Measurements from ENCODE around the gene ELK3.

Gene ELK3

GRCh38 chr12:96256672-96257361, 62.6 kb downstream of the ELK3 start:
- DNase-seq (ENCODE audit: low read depth) = no peak

DNA sequence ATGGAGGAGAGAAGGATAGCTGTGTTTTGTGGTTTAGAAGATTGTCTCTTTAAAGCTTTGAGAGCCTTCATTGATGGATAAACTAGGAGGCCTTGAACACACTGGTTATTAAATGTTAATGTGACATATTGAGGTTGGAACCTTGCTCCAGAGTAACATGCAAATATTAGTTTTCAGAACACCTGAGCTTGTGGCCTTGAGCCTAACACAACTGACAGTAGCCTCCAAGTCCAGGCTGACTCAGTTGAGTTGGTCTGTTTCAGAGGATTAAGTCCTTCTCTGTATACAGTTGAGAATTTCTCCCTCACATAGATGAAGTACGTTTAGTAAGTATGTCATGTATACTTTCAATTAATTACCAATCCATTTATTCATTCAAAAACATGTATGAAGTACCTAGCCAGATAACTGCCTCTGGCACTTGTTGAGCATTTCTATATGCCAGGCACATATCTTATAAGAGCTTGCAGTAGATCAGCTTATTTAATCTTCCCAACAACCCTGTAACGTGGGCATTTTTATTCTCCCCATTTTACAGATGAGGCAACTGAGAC, 63.5 kb downstream of the ELK3 start:
- no peak for DNase-seq (ENCODE audit: low read depth)

DNA sequence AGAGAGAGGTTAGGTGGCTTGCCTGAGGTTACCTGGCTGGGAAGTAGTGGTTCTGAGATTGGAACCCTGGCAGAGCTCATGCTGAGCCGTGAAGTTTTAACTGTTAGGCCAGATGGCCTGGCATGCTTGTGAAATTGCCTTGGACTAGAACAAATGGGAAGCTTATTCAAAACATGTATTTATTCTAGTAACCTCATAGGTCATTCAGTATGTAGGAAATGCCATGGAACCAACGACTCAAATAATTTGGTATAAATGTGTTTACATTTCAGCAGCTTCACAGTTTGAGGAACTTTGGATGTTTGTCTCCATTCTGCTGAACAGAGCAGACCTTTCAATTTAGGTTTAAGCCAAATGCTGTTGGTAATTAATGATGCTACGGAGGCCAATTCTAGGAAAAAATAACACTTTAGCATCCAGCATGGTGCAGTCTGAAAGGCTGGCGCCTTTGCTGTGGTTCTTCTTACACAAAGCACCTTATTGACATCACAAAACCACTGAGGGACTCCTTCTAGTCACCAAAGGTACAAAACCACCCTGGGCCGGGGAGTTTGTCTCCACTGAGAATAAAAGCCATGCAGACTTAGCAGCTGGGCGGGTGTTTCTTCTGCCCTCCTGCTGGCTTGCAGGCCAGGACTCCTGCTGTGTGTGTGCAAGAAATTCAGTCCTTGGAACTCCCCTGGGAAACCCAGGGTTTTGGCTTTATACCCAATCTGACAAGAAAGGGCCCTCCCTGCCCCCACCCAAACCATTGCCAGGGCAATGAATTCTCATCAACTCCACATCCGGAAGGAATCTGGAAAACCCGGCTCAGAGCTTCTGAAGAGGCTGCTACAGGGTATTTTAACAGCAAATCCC, 64.2 kb downstream of the ELK3 start:
- peak; percentile 57 for DNase-seq (ENCODE audit: low read depth)

DNA sequence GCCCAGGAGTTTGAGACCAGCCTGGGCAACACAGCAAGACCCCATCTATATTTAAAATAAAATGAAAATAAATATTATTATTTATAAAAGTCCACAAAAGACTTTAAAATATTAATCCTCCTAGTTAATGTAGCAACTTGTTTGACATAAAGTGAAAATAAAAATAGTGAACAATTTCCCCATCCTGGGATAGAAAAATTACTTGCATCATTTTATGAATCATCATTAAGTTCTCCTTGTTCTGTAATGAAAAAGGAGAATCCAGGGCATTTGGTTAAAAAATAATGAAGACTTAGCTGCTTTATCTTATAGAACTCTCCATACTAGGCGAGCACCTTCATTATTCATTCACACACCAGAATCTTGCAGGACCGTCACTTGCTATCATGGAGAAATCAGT, 66.1 kb downstream of the ELK3 start:
- no peak for DNase-seq (ENCODE audit: low read depth)

- no peak for DNase-seq (ENCODE audit: low read depth)
Observed at GRCh38 chr12:96260644-96261043, 66.5 kb downstream of the ELK3 start.

- DNase-seq (ENCODE audit: low read depth) = no peak
Observed at GRCh38 chr12:96261557-96261956, 67.4 kb downstream of the ELK3 start.

DNA sequence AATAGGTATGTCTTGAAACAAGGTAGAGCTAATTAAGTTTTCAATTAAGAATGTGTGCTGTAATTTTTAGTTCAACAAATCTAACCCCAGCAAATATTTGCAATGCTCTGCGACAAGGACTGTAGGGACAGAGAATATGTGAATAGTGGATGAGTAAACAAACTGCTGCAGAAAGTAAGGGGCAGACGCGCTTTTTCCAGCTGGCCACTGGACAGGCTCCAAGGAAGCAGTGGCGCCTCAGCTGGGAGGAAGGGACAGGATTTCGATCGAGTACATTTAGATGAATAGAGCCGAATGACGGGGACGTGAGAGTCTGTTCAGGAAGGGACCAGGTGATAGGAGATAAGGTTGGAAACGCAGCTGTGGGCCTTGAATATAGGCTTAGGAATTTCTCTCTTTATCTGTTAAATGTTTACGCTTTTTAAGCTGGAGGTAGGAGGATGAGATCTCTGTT, 69.3 kb downstream of the ELK3 start:
- no peak for DNase-seq (ENCODE audit: low read depth)

DNA sequence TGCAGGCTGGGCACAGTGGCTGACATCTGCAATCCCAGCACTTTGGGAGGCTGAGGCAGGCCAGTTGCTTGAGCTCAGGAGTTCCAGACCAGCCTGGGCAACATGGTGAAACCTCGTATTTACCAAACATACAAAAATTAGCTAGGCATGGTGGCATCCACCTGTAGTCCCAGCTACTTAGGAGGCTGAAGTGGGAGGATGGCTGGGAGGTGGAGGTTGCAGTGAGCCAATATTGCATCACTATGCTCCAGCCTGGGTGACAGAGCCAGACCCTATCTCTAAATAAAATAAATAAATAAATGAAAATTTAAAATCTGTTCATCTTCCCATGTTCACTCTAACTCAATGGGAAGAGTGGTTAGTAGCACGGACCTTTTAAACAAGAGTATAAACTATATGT, 71.2 kb downstream of the ELK3 start:
- no peak for DNase-seq (ENCODE audit: low read depth)

GRCh38 chr12:96265836-96266235, 71.7 kb downstream of the ELK3 start:
- DNase-seq (ENCODE audit: low read depth) = no peak

- no peak for DNase-seq (ENCODE audit: low read depth)
Observed at GRCh38 chr12:96266238-96266637, 72.1 kb downstream of the ELK3 start.

GRCh38 chr12:96271469-96272199, 77.5 kb downstream of the ELK3 start:
- peak; percentile 35 for DNase-seq (ENCODE audit: low read depth)

DNA sequence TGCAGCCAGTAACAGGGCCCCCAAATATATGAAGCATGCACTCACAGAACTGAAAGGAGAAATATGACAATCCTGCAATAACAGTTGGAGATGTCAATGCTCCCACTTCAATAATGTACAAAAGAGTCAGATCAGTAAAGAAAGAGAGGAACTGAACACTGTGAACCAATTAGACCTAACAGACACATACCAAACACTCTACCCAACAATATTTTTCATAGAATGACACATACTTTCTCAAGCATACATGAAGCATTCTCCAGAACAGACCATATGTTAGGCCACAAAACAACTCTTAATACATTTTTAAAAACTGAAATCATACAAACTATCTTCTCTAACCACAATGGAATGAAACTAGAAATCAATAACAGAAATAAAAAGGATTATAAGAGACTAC, 80.2 kb downstream of the ELK3 start:
- DNase-seq (ENCODE audit: low read depth) = no peak

DNA sequence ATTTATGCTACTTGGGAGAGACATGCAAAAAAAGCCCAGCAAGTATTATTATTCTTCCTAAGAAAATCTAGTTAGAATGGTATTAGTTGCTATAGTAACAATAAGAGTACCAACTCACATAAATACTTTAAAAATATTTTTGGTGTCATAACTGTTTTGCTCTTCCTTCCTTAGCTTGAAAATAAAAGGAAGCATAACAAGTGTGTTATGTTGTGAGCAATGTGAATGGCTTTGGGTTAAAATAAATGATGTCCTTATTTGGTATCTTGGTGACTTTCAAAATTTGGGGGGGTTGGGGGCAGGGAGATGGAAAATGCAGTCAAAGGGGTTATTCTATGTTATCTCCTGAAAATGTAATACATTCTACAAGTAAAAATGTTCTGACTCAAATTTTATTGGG, 91.0 kb downstream of the ELK3 start:
- DNase-seq (ENCODE audit: low read depth) = no peak

DNA sequence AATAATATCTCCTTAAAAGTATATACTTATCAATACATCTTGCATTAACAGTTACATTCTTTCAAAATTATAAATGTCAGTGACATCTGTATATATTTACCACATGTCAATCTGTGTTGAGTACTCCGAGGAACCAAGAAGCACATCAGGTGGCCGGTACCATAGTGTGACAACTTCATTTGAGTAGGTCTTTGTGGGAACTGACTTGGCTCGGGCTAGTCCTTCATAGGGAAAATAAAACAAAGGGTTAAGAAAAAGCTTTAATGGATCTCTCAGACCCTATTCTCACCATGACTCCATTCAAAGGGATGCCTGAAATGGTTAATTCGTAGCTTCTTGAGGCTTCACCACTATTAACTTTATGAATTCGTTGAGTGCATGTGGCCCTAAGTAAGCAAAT, 94.9 kb downstream of the ELK3 start:
- DNase-seq (ENCODE audit: low read depth) = no peak

- DNase-seq (ENCODE audit: low read depth) = no peak
Observed at GRCh38 chr12:96293093-96293492, 98.9 kb downstream of the ELK3 start.

- DNase-seq (ENCODE audit: low read depth) = no peak
Observed at GRCh38 chr12:96294831-96295230, 100.7 kb downstream of the ELK3 start.

DNA sequence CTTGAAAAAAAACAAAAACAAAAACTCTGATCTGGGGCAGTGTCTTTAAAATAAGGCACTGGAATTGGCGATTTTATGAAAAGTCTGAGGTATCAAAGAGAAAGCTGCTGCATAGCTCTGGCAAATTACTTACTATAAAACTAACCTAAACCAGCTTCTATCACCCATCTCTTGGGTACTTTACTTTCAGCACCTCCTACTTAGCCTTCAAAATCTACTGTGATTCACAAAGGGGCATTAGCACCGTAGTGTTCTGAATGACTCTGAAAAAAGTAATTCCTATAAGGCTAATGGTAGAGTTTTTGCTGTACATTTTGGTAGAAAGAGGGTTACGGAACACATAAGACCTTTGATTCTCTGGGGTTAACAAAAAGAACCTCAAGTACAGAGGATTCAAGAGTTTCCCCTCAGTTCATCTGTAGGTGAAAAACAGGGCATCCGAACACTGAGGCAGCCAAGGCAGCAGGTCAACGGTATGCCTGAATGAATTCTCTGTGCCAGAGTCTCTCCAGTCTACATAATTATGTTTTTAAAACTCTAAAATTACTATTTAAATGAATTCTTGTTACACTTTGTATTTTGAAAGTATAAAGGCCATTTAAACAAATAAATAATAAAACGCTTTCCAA, 101.5 kb downstream of the ELK3 start:
- no peak for DNase-seq (ENCODE audit: low read depth)

DNA sequence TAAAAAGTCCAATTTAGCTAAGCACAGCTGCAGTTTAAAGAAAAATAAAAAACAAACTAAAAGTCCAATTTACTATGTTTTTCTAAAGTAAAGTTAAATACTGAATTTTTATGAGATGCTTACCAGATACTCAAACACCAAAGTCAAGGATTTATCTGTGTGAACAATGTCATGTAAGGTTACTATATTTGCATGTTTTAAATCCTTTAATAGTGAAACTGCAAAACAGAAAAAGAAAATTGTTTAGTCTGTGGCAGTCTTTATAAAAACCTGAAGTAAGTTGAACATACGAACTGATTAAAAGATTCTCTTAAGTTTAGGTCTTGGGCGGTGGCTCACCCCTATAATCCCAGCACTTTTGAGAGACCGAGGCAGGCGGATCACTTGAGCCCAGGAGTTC, 103.3 kb downstream of the ELK3 start:
- no peak for DNase-seq (ENCODE audit: low read depth)

GRCh38 chr12:96300064-96300463, 105.9 kb downstream of the ELK3 start:
- DNase-seq (ENCODE audit: low read depth) = no peak

GRCh38 chr12:96301732-96302131, 107.6 kb downstream of the ELK3 start:
- DNase-seq (ENCODE audit: low read depth) = no peak

GRCh38 chr12:96302687-96303310, 108.6 kb downstream of the ELK3 start:
- no peak for DNase-seq (ENCODE audit: low read depth)

- DNase-seq (ENCODE audit: low read depth) = no peak
Observed at GRCh38 chr12:96303653-96304052, 109.5 kb downstream of the ELK3 start.

Measured in GM04504 (cell line).